SK-N-MC (cell line): ENCODE data around the gene GMDS.

Experiments
- EZH2 ChIP-seq: fragments of 200-600 bp; sonication (generic); IDR thresholded peaks from one replicate; pipeline ENCODE4 v1.6.1; 2017; ENCODE audit warnings: antibody characterized with exemption
- FOXP2 ChIP-seq: optimal IDR thresholded peaks from 2 replicates; pipeline ENCODE3; 2011; ENCODE audit warnings: mild to moderate bottlenecking, moderate library complexity; ENCODE audit not compliant: insufficient read depth; ENCODE audit errors: extremely low read length, control extremely low read depth
- POLR2AphosphoS5 ChIP-seq: IDR thresholded peaks from 2 replicates; pipeline ENCODE4 v1.6.1; 2012; ENCODE audit warnings: mild to moderate bottlenecking, low read depth, low read length, borderline replicate concordance

DNA sequence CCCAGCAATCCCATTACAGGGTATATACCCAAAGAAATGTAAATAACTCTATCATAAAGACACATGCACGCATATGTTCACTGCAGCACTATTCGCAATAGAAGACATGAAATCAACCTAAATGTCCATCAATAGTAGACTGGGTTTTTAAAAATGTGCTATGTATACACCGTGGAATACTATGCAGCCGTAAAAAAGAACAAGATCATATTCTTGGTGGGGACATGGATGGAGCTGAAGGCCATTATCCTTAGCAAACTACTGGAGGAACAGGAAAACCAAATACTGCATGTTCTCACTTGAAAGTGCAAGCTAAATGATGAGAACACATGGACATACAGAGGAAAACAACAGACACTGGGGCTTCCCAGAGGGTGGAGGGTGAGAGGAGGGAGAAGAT lies 201.2 kb downstream of the GMDS start:
- TF ChIP-seq FOXP2 (no peak), EZH2 (no peak), POLR2AphosphoS5 (no peak)
